Uterus (tissue), 2 donors: ENCODE data around the gene GCNT4.

ENCODE experiments used
- CTCF ChIP-seq, 4 experiments: fragments of 200-600 bp in 2 of 4; fragments of 450-650 bp in 2 of 4; sonication (generic) in 2 of 4; IDR thresholded peaks; one replicate each; pipeline ENCODE4 v1.5.1; 2016 to 2019; ENCODE audit warnings: antibody characterized with exemption in 4 of 4, mild to moderate bottlenecking in 2 of 4, moderate library complexity in 1 of 4
- POLR2A ChIP-seq, 2 donors: fragments of 450-650 bp; IDR thresholded peaks; one replicate each; pipeline ENCODE4 v1.6.1; 2016; ENCODE audit warnings: antibody characterized with exemption in 2 of 2, mild to moderate bottlenecking in 1 of 2, moderate library complexity in 1 of 2

DNA sequence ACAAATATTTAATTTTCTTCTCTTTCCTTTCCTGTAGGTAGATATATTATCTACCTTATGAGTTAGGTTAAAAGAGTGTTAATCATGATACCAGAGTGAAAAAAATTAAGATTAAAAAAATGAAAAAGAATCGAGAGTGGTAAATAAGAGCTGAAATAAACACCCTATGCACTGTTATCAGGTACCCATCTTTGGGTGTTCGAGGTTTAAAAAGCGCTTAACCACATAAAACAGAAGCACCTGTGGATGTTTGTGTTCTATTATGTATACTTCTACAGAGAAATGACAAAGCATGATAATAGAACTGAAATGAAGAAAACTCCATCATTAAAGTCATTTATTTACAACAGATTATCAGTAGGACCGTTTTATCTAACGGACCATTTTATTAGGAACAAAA lies 25.7 kb upstream of the GCNT4 start:
- TF ChIP-seq CTCF (IDR thresholded peaks at IDR 0.05) (no peak), POLR2A (IDR thresholded peaks at IDR 0.05) (no peak)
